NOMO-1 treated with DMSO at 0.1 percent for 48 hours (cell line): ENCODE data around the gene CMTM3.
"Not testable (repeated sequence)": the region's sequence is repeated elsewhere in the genome, so short reads cannot be mapped to it uniquely, and the experiment has no call there.

Source experiments
- DNase-seq: peaks from one replicate; lab custom pipeline; 2025; ENCODE audit not compliant: unreplicated experiment; lab: John Stamatoyannopoulos, UW

CMTM3 gene, protein sequence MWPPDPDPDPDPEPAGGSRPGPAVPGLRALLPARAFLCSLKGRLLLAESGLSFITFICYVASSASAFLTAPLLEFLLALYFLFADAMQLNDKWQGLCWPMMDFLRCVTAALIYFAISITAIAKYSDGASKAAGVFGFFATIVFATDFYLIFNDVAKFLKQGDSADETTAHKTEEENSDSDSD

GRCh38 chr16:66604376-66605176 is at the start of gene CMTM3:
CMTM3 (plus strand) TSS chr16:66604704; CDS start chr16:66604806, 102 bp downstream.
- DNase-seq = peak; percentile 52

- DNase-seq = no peak
Observed at GRCh38 chr16:66560107-66560506, 44.4 kb upstream of the CMTM3 start.

- no peak for DNase-seq
Observed at GRCh38 chr16:66561381-66562080, 43.0 kb upstream of the CMTM3 start.

GRCh38 chr16:66562409-66562808 is 42.1 kb upstream of the CMTM3 start:
- DNase-seq = no peak

DNA sequence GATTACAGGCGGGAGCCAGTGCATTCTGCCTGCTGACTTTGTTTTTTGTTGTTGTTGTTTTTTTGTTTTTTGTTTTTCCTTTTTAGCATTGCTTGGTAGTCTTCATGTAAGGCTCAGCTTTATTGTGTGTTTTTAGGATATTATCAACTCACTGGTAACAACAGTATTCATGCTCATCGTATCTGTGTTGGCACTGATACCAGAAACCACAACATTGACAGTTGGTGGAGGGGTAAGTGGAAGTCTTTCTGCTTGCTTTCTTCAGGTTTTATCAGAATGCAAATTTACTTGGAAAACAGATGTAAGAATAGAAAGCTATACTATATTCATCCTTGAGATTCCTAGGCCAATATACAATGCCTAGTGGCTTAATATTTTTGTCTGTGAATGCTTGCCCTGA is 41.5 kb upstream of the CMTM3 start:
- no peak for DNase-seq

DNA sequence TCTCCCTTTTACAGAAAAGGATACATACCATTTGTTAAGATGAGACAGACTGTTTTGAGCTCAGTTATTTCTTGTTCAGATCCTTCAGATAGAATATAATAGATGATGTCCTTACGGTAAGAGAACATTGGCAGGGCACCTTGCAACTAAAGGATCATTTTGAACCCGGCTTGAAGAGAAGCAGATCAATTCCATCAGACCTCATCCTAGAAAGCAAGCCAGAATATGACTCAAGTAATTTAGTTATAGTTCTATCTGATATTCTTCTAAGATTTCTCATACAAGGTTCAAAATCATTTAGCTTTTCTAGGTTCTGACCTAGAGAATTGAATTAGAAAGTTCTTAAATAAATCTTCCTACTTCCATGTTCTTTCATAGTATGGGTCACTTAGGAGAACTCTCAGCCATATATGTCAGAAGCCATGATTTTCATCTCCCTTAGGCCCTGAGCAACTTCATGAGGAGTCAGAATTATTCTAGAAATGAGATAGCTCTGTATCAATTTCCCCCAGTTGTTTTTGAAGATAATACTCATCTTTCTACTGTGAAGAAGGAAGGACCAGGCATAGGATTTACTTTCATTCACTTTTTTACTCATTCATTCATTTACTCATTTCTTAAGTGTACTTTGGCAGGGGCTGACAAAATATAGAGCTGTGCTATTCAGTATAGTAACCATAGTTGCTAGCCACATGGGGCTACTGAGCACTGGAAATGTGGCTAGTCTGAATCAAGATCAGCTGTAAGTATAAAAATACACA is 40.8 kb upstream of the CMTM3 start:
- no peak for DNase-seq

DNA sequence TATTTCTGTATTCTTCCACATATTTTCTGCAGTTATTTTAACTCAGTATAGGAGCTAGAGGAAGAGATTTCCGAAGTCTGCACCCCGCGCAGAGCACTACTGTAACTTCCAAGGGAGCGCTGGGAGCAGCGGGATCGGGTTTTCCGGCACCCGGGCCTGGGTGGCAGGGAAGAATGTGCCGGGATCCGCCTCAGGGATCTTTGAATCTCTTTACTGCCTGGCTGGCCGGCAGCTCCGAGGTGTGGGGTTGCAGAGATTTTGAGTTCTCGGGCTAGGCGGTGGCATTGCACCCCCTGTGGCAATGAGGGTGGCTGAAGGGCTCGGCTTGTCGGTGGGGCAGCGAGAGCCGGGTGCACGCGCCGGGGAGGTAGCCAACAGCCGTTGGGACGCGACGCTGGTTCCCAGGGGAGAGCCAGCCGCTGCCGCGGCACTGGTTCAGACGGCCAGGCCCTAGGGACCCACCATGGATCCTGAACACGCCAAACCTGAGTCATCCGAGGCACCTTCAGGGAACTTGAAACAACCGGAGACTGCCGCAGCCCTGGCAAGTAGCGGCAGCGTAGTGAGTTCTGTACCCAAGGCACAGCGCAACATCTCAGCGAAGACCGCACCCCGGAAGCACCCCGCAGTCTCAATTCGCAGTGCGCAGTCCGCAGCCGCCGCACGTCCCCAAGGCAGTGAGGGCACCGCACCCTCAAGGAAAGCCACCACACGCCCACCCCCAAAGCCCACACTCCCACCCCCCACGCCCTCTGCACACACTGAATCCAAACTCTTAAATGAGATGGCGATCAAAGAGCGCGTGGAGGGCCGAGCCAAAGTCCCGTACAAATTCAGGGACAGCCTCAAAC is 38.2 kb upstream of the CMTM3 start, which contains the start of gene CMTM1:
Gene CMTM1, plus strand, starts transcription at position 389 of the 851 bp plus-strand sequence. Its CDS starts 75 bp downstream, at position 464.
- DNase-seq = no peak

DNA sequence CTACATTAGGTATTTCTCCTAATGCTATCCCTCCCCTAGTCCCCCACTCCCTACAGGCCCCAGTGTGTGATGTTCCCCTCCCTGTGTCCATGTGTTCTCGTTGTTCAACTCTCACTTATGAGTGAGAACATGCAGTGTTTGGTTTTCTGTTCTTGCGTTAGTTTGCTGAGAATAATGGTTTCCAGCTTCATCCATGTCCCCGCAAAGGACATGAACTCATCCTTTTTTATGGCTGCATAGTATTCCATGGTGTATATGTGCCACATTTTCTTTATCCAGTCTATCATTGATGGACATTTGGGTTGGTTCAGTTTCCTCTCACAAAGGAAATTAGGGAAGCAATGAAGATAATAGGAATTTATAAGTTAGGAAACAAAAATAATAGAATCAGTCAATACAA is 37.2 kb upstream of the CMTM3 start:
- DNase-seq = not testable (repeated sequence)

GRCh38 chr16:66568355-66568754 is 36.1 kb upstream of the CMTM3 start:
- DNase-seq = no peak

GRCh38 chr16:66569131-66569530 is 35.4 kb upstream of the CMTM3 start:
- no peak for DNase-seq

- peak; percentile 5 for DNase-seq
Observed at GRCh38 chr16:66569827-66570405, 34.6 kb upstream of the CMTM3 start.

GRCh38 chr16:66572356-66572755 is 32.1 kb upstream of the CMTM3 start:
- DNase-seq = no peak

- no peak for DNase-seq
Observed at GRCh38 chr16:66574081-66574480, 30.4 kb upstream of the CMTM3 start.

DNA sequence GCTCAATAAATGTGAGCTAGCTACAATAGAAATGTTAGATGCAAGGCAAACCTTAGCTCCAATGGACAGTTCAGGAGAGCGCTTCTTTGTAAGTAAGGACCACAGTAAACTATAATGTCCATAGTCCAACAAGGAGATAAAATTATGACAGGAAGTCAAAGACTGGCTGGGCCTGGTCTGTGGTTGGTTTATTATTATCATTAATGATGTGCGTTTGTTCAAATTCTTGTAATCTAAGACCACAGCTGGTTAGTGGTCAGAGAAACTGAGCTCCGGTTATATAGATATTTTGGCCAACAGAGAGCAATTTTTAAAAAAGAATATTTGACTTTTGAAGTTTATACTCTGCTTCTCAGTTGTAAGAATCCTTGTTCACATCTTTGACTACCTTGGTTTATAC is 30.0 kb upstream of the CMTM3 start:
- no peak for DNase-seq

- DNase-seq = no peak
Observed at GRCh38 chr16:66575060-66575459, 29.4 kb upstream of the CMTM3 start.

DNA sequence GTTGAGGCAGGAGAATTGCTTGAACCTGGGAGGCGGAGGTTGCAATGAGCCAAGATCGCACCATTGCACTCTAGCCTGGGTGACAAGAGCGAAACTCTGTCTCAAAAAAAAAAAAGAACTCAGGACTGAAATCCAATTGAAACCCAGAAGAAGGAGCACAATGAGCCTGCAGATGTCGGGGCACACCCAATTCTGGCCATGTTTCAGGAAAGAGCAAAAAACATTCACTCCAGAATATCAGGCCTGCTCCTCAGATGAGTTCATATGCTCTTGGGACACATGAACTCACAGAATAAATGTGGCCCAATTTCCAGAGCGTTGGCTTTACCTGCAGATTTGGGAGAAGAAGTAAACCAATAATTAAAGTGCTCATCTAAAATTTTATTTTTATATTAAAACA is 28.2 kb upstream of the CMTM3 start:
- DNase-seq = no peak

DNA sequence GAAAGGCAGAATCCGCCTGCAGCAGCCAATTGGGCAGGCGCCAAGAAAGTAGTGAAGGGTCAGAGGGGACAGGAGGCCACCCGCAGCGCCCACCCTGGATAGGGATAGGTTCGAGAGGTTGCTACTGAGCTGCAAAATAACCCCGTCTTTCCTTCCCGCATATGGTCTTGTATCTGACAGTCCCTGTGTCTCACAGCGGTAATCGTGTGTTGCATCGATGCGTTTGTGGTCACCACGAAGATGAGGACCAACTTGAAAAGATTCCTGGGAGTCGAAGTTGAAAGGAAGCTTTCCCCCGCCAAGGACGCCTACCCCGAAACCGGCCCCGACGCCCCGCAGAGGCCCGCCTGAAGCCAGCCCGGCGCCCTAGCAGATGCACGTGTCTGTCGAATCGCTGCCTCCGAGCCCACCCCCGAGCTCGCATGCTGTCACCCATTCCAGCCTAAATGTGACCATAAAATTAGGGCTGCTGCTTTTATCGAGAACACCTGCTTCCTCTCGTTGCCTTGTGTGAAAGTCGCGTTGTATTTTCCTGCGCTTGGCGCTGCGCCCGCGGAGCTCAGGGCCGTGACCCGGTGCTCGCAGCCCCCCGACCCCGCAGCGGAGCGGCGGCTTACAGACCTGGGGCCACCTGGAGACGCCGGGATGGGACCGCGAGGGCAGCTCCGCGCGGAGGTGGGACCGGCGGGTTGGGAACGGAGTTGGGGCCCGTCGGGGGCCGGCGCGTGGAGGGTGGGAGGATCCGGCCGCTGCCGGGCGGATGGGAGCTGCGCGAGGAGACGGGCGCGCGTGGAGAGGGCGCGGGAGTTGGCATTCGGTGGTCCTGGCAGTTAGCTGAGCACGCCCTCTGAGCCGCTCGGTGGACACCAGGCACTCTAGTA is 25.6 kb upstream of the CMTM3 start, which contains the start of gene CMTM2:
Gene CMTM2, plus strand, starts transcription at position 813 of the 881 bp plus-strand sequence. CDS start 145 bp downstream, outside the sequence.
- no peak for DNase-seq

DNA sequence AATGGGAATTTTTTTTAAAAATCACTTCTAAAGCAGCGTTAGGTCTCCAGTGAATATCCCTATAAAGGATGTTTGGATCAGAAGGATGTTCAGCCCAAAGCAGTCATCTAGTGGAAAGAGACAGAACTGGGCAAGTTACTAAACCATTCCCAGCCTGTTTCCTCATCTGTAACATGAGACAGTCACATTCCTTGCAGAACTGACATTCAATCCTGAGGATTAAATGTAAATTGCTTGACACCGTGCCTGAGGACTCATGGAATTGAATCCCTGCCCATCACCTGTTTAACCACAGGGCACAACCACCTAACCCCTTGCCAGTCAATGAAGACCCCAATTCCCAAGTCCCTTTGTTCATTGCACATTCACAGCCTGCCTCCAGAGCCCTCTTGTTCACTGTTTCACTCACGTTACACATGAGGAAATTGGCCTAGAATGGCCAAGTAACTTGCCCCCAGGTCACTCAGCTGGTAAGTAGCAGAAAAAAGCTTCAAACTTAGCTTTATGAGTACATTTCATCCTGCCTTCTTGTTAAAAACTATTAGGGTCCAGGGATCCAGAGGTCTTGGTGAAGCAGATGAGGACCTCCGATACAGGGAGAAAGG is 23.8 kb upstream of the CMTM3 start:
- DNase-seq = no peak
